Measurements from ENCODE around the gene ZNF304. TPM values are rescaled to one million over a fixed set of nuclear protein-coding genes. Genes with fewer than 3 reads are reported as not detected.

Gene ZNF304
- total RNA-seq, 1 experiment from 2014 or later = 11.4 TPM

DNA sequence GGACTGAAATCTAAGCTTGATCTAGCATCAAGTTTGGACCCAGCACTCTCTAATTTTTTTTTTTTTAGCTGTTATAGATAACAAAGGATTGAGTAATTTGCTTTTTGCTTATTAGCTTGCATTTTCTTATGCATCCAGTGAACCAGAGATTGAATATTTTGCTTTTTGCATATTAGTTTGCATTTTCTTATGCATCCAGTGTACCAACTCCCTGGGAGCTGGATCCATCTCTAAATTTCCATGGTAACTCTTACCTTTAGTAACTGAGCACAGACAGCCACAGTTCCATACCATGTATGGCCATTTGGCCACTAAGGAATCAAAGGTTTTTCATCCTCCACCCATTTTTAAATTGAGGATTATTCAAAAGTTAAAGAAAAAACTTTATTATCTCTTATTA, 29.9 kb downstream of the ZNF304 start:
- no TSS peak for BruUV-seq (replicated peaks)
- Histone ChIP-seq H2AFZ (no peak overlapping the region), H4K20me1 (ENCODE audit: insufficient read depth) (no peaks in the 10 kb centered on the region), H3K9me2 (ENCODE audit: insufficient read depth) (no peaks in the 10 kb centered on the region), H3K9me3 (ENCODE audit: insufficient read depth, low read depth) (peaks cover 33% of the 10 kb centered on the region), H3K4me1 (replicated peaks; ENCODE audit: insufficient read depth) (no peaks in the 10 kb centered on the region), H3K79me2 (ENCODE audit: low read depth) (no peaks in the 10 kb centered on the region), H3K27me3 (ENCODE audit: insufficient read depth, low read depth) (no peaks in the 10 kb centered on the region; the same call in 1 of the 2 replicates), H3K4me2 (no peak overlapping the region), H3K27ac (no peak overlapping the region), H3F3A (ENCODE audit: insufficient read depth, low read depth) (no peaks in the 10 kb centered on the region), H3K4me3 (no peak overlapping the region), H3K36me3 (ENCODE audit: low read depth) (no peaks in the 10 kb centered on the region)
- ChIA-PET POLR2A (ENCODE audit: unreplicated experiment) (no interaction called here), CTCF (no interaction called here)
- no peak for DNase-seq
- intact Hi-C loops (cut with micrococcal nuclease; ENCODE audit: unreplicated experiment) = no loop called here
- TF ChIP-seq EZH2 (IDR thresholded peaks at IDR 0.05; ENCODE audit: low read depth) (no peak), CTCF (conservative IDR thresholded peaks at IDR 0.05) (no peak)

- intact Hi-C loops (cut with micrococcal nuclease; ENCODE audit: unreplicated experiment) = no loop called here
- Histone ChIP-seq H3K27ac (no peak overlapping the region), H3K9me2 (ENCODE audit: insufficient read depth) (no peaks in the 10 kb centered on the region), H2AFZ (0 out of 2 replicates have a peak overlapping the region, but pooled peaks have one; percentile 9), H3K4me1 (replicated peaks; ENCODE audit: insufficient read depth) (no peaks in the 10 kb centered on the region), H3K27me3 (ENCODE audit: insufficient read depth, low read depth) (no peaks in the 10 kb centered on the region; the same call in 1 of the 2 replicates), H4K20me1 (ENCODE audit: insufficient read depth) (no peaks in the 10 kb centered on the region), H3K9me3 (ENCODE audit: insufficient read depth, low read depth) (peaks cover 16% of the 10 kb centered on the region), H3K4me2 (no peak overlapping the region), H3K4me3 (no peak overlapping the region), H3K79me2 (ENCODE audit: low read depth) (no peaks in the 10 kb centered on the region), H3F3A (ENCODE audit: insufficient read depth, low read depth) (no peaks in the 10 kb centered on the region), H3K36me3 (ENCODE audit: low read depth) (no peaks in the 10 kb centered on the region)
- no peak for TF ChIP-seq EZH2 (IDR thresholded peaks at IDR 0.05; ENCODE audit: low read depth)
- ChIA-PET POLR2A (ENCODE audit: unreplicated experiment) (no interaction called here), CTCF (no interaction called here)
- BruUV-seq (replicated peaks) = no TSS peak
- DNase-seq = no peak
Observed at GRCh38 chr19:57382806-57383488, 31.9 kb downstream of the ZNF304 start.

DNA sequence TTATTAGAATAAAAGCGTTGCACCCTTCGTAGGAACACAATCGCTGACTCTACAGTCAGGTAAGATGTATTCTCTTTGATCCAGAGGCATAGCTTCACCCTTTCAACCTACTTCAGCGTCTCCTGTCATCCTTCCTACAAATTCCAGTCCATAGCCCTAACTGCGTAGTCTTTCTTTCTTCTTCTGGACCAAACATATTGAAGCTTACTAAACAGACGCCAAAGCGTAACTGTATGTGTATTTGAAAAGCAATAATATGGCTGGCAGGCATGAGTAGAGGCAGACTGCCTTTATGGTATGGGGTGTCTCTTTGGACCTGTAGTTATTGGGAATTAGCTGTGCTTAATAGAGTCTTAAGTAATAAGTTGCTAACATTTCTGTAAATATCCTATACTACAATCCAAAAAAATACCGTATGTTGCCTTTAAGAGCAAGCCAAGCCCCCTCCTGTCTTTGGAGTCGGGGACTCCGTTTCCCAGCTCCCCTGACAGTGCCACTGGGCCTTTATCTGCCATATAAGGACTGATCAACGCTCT, 38.2 kb downstream of the ZNF304 start:
- peaks cover 8% of the 10 kb centered on the region; the same call in 1 of the 2 replicates for H3K9me3 ChIP-seq (ENCODE audit: insufficient read depth, low read depth)
- H4K20me1 ChIP-seq (ENCODE audit: insufficient read depth) = no peaks in the 10 kb centered on the region
- DNase-seq = no peak
- BruUV-seq (replicated peaks) = TSS peak; percentile 87
- peak overlapping the region; percentile 66 for H3K4me3 ChIP-seq
- H3F3A ChIP-seq (ENCODE audit: insufficient read depth, low read depth) = peaks cover 13% of the 10 kb centered on the region; the same call in 1 of the 2 replicates
- peaks cover 33% of the 10 kb centered on the region for H3K79me2 ChIP-seq (ENCODE audit: low read depth)
- peak overlapping the region; percentile 74 for H3K4me2 ChIP-seq
- intact Hi-C loops (cut with micrococcal nuclease; ENCODE audit: unreplicated experiment) = loop anchor here (1.0 kb wide), 2 partner anchors 26 to 149 kb away; partner anchors contain the start of genes TRAPPC2B, ZNF547 and ZNF805
- H3K27me3 ChIP-seq (ENCODE audit: insufficient read depth, low read depth) = no peaks in the 10 kb centered on the region
- H3K27ac ChIP-seq = peak overlapping the region; percentile 28; the same call in 1 of the 2 replicates
- peaks cover 15% of the 10 kb centered on the region for H3K4me1 ChIP-seq (replicated peaks; ENCODE audit: insufficient read depth)
- peak overlapping the region; percentile 87 for H2AFZ ChIP-seq
- TF ChIP-seq CTCF (conservative IDR thresholded peaks at IDR 0.05) (no peak), EZH2 (IDR thresholded peaks at IDR 0.05; ENCODE audit: low read depth) (no peak)
- ChIA-PET POLR2A (ENCODE audit: unreplicated experiment) (interaction anchor here (0.5 to 0.7 kb wide), 6 partner anchors 38 to 1313 kb away, joined by 3 to 7 read pairs (median 4); partner anchors contain the start of gene ZNF304), CTCF (no interaction called here)
- H3K9me2 ChIP-seq (ENCODE audit: insufficient read depth) = no peaks in the 10 kb centered on the region
- H3K36me3 ChIP-seq (ENCODE audit: low read depth) = peaks cover 3% of the 10 kb centered on the region; the same call in 1 of the 2 replicates
